Measurements from ENCODE around the gene SLC4A1. TPM values are rescaled to one million over a fixed set of nuclear protein-coding genes. Genes with fewer than 3 reads are reported as not detected.

Gene SLC4A1
- total and polyA plus RNA-seq, 2 donors (not counting 3 experiments of a cell fraction or from before 2014, with no cell fraction given) = not detected

GRCh38 chr17:44268709-44269534 is 987 bp upstream of the SLC4A1 start:
- no peak overlapping the region for H3K4me2 ChIP-seq (ENCODE audit: insufficient read depth, low read length)
- TF ChIP-seq MAX (IDR thresholded peaks at IDR 0.05; ENCODE audit: insufficient read depth, insufficient read length) = no peak
- TF ChIP-seq FOS (IDR thresholded peaks at IDR 0.05; ENCODE audit: borderline replicate concordance, insufficient read depth, low read length) = no peak
- no peak for TF ChIP-seq EZH2 (IDR thresholded peaks at IDR 0.05; ENCODE audit: borderline replicate concordance, low read depth, low read length, severe bottlenecking)
- no peak for TF ChIP-seq JUN (IDR thresholded peaks at IDR 0.05; ENCODE audit: borderline replicate concordance, insufficient read depth, insufficient read length, low read depth)
- no peak for TF ChIP-seq POLR2A (IDR thresholded peaks at IDR 0.05; ENCODE audit: low read depth, low read length)
- TF ChIP-seq MYC (IDR thresholded peaks at IDR 0.05; ENCODE audit: low read depth, low read length) = no peak
- TF ChIP-seq POLR2AphosphoS5 (IDR thresholded peaks at IDR 0.05; ENCODE audit: insufficient read depth, low read depth, low read length) = no peak
- no peak for TF ChIP-seq GATA2 (IDR thresholded peaks at IDR 0.05; ENCODE audit: insufficient read depth, insufficient read length, low read depth, low read length)
- no peak for TF ChIP-seq CTCF (IDR thresholded peaks at IDR 0.05; ENCODE audit: extremely low read depth in 1 of 2, insufficient read depth in 1 of 2, low read depth in 1 of 2, low read length in 2 of 2)
- DNase-seq (ENCODE audit: low read depth, low spot score) = no peak
- no peak overlapping the region for H3K4me3 ChIP-seq (replicated peaks in 1 of 3; ENCODE audit: insufficient read depth in 1 of 3, low read depth in 1 of 3, low read length in 3 of 3)
- no peak overlapping the region for H3K27ac ChIP-seq (ENCODE audit: insufficient read depth, low read depth, low read length)
- peaks cover 0 to 1% of the 10 kb centered on the region in 2 experiments for H3K27me3 ChIP-seq (ENCODE audit: control insufficient read depth in 2 of 2, insufficient read depth in 2 of 2, low read length in 2 of 2)
- intact Hi-C loops (cut with micrococcal nuclease) = no loop called here
- no peaks in the 10 kb centered on the region for H4K20me1 ChIP-seq (replicated peaks; ENCODE audit: control insufficient read depth, extremely low read depth, insufficient read depth, low read length)
- no peaks in the 10 kb centered on the region for H3K9me1 ChIP-seq (replicated peaks; ENCODE audit: control insufficient read depth, extremely low read depth, insufficient read depth, low read length)
- dilution Hi-C loops (cut with MboI; ENCODE audit: extremely low pct_ligation_motif_present, low sequenced_read_pairs) = no loop called here
- POLR2A ChIA-PET = no interaction called here
- no peaks in the 10 kb centered on the region for H3K36me3 ChIP-seq (ENCODE audit: control insufficient read depth in 2 of 2, extremely low read depth in 1 of 2, insufficient read depth in 2 of 2, low read length in 2 of 2)
- no peaks in the 10 kb centered on the region for H3K4me1 ChIP-seq (ENCODE audit: control insufficient read depth, extremely low read depth, insufficient read depth, low read length)
- no peaks in the 10 kb centered on the region for H3K79me2 ChIP-seq (ENCODE audit: control insufficient read depth, insufficient read depth, low read length)
- CTCF ChIA-PET = no interaction called here
- FAIRE-seq = no peak
- H3K9ac ChIP-seq (replicated peaks; ENCODE audit: extremely low read depth, insufficient read depth, low read length) = no peak overlapping the region
- H3K9me3 ChIP-seq (replicated peaks; ENCODE audit: control insufficient read depth, insufficient read depth, low read length) = no peaks in the 10 kb centered on the region
- no TSS peak for BruUV-seq (replicated peaks)
- no peak overlapping the region for H2AFZ ChIP-seq (ENCODE audit: low read depth, low read length)

All from endothelial cell of umbilical vein (primary cell).